Measurements from ENCODE around the gene ZNF30.
A peak's percentile ranks its signal among the peaks of the same experiment; 100 is the strongest.
"Not testable (repeated sequence)": the region's sequence is repeated elsewhere in the genome, so short reads cannot be mapped to it uniquely, and the experiment has no call there.

The ZNF30 gene

GRCh38 chr19:34963573-34964406 is 37.1 kb downstream of the ZNF30 start, which contains the start of gene ZNF792:
Gene ZNF792, minus strand, starts transcription at chr19:34964229. Its CDS starts 567 bp downstream, at chr19:34963662.
- peaks cover 9% of the 10 kb centered on the region for H3K4me1 ChIP-seq (ENCODE audit: insufficient read depth, poor library complexity, severe bottlenecking)
- peaks cover 3% of the 10 kb centered on the region for H3K9me3 ChIP-seq (ENCODE audit: severe bottlenecking)
- no peak for TF ChIP-seq CTCF (IDR thresholded peaks at IDR 0.05; ENCODE audit: poor library complexity, severe bottlenecking)
- no peak within 1 kb of the TSS for H3K27ac ChIP-seq (ENCODE audit: poor library complexity, severe bottlenecking)
- H3K36me3 ChIP-seq (ENCODE audit: low read depth): peaks cover 19% of the 10 kb centered on the region
- peak within 1 kb of the TSS; percentile 83 for H3K4me3 ChIP-seq (ENCODE audit: severe bottlenecking)
- peak; percentile 89 for ATAC-seq (ENCODE audit: low read depth)
- DNase-seq (ENCODE audit: low spot score): peak; percentile 70
- H3K27me3 ChIP-seq (ENCODE audit: insufficient read depth, poor library complexity, severe bottlenecking): no peaks in the 10 kb centered on the region

- peaks cover 11% of the 10 kb centered on the region for H3K36me3 ChIP-seq (ENCODE audit: low read depth)
- peaks cover 9% of the 10 kb centered on the region for H3K4me1 ChIP-seq (ENCODE audit: insufficient read depth, poor library complexity, severe bottlenecking)
- no peak for TF ChIP-seq CTCF (IDR thresholded peaks at IDR 0.05; ENCODE audit: poor library complexity, severe bottlenecking)
- no peak overlapping the region for H3K4me3 ChIP-seq (ENCODE audit: severe bottlenecking)
- H3K27me3 ChIP-seq (ENCODE audit: insufficient read depth, poor library complexity, severe bottlenecking): no peaks in the 10 kb centered on the region
- DNase-seq (ENCODE audit: low spot score) (no peak), ATAC-seq (ENCODE audit: low read depth) (no peak)
- no peak overlapping the region for H3K27ac ChIP-seq (ENCODE audit: poor library complexity, severe bottlenecking)
- H3K9me3 ChIP-seq (ENCODE audit: severe bottlenecking): peaks cover 3% of the 10 kb centered on the region
These were observed 37.9 kb downstream of the ZNF30 start for GRCh38 chr19:34964598-34964997.

- not testable (repeated sequence) for DNase-seq (ENCODE audit: low spot score); H3K9me3 ChIP-seq (ENCODE audit: severe bottlenecking); H3K27ac ChIP-seq (ENCODE audit: poor library complexity, severe bottlenecking); ATAC-seq (ENCODE audit: low read depth); H3K27me3 ChIP-seq (ENCODE audit: insufficient read depth, poor library complexity, severe bottlenecking); H3K36me3 ChIP-seq (ENCODE audit: low read depth); H3K4me3 ChIP-seq (ENCODE audit: severe bottlenecking); H3K4me1 ChIP-seq (ENCODE audit: insufficient read depth, poor library complexity, severe bottlenecking)
These were observed 38.8 kb downstream of the ZNF30 start for GRCh38 chr19:34965505-34965904.

- Histone ChIP-seq H3K9me3 (ENCODE audit: severe bottlenecking) (no peaks in the 10 kb centered on the region), H3K27me3 (ENCODE audit: insufficient read depth, poor library complexity, severe bottlenecking) (no peaks in the 10 kb centered on the region), H3K4me3 (ENCODE audit: severe bottlenecking) (no peak overlapping the region), H3K27ac (ENCODE audit: poor library complexity, severe bottlenecking) (no peak overlapping the region), H3K36me3 (ENCODE audit: low read depth) (no peaks in the 10 kb centered on the region), H3K4me1 (ENCODE audit: insufficient read depth, poor library complexity, severe bottlenecking) (peaks cover 6% of the 10 kb centered on the region)
- no peak for TF ChIP-seq CTCF (IDR thresholded peaks at IDR 0.05; ENCODE audit: poor library complexity, severe bottlenecking)
- ATAC-seq (ENCODE audit: low read depth) (no peak), DNase-seq (ENCODE audit: low spot score) (no peak)
These were observed 40.8 kb downstream of the ZNF30 start for GRCh38 chr19:34967551-34967950.

GRCh38 chr19:34969721-34970120 is 43.0 kb downstream of the ZNF30 start:
- DNase-seq (ENCODE audit: low spot score) (no peak), ATAC-seq (ENCODE audit: low read depth) (no peak)
- Histone ChIP-seq H3K36me3 (ENCODE audit: low read depth) (no peaks in the 10 kb centered on the region), H3K27me3 (ENCODE audit: insufficient read depth, poor library complexity, severe bottlenecking) (no peaks in the 10 kb centered on the region), H3K27ac (ENCODE audit: poor library complexity, severe bottlenecking) (no peak overlapping the region), H3K4me1 (ENCODE audit: insufficient read depth, poor library complexity, severe bottlenecking) (no peaks in the 10 kb centered on the region), H3K4me3 (ENCODE audit: severe bottlenecking) (no peak overlapping the region), H3K9me3 (ENCODE audit: severe bottlenecking) (no peaks in the 10 kb centered on the region)
- TF ChIP-seq CTCF (IDR thresholded peaks at IDR 0.05; ENCODE audit: poor library complexity, severe bottlenecking): no peak

- not testable (repeated sequence) for H3K4me1 ChIP-seq (ENCODE audit: insufficient read depth, poor library complexity, severe bottlenecking); H3K27me3 ChIP-seq (ENCODE audit: insufficient read depth, poor library complexity, severe bottlenecking); DNase-seq (ENCODE audit: low spot score); H3K4me3 ChIP-seq (ENCODE audit: severe bottlenecking); H3K27ac ChIP-seq (ENCODE audit: poor library complexity, severe bottlenecking); H3K9me3 ChIP-seq (ENCODE audit: severe bottlenecking); ATAC-seq (ENCODE audit: low read depth); H3K36me3 ChIP-seq (ENCODE audit: low read depth)
These were observed 43.6 kb downstream of the ZNF30 start for GRCh38 chr19:34970185-34970780.
